DOHH2 (cell line): ENCODE data around the gene BCL3.
A peak's percentile ranks its signal among the peaks of the same experiment; 100 is the strongest.

ENCODE experiments used
- H3F3A ChIP-seq: fragments of 200-600 bp; sonication (generic), shearing (Covaris generic); 2 replicates; pipeline ENCODE4 v1.6.0; 2016; ENCODE audit warnings: antibody characterized with exemption, mild to moderate bottlenecking; ENCODE audit not compliant: control insufficient read depth, insufficient read depth
- H3K27ac ChIP-seq: fragments of 200-600 bp; sonication (generic); 2 replicates; pipeline ENCODE4 v1.5.1; 2014; ENCODE audit warnings: low read depth, mild to moderate bottlenecking, low read length, moderate library complexity
- H3K27me3 ChIP-seq: fragments of 200-600 bp; sonication (generic); 2 replicates; pipeline ENCODE4 v1.6.1; 2014; ENCODE audit warnings: mild to moderate bottlenecking, low read length, mixed read lengths; ENCODE audit not compliant: control insufficient read depth
- H3K36me3 ChIP-seq: fragments of 200-600 bp; sonication (generic); 2 replicates; pipeline ENCODE4 v1.6.1; 2014; ENCODE audit warnings: mild to moderate bottlenecking, low read length, moderate library complexity, mixed read lengths; ENCODE audit not compliant: control insufficient read depth
- H3K4me1 ChIP-seq: fragments of 200-600 bp; sonication (generic); 2 replicates; pipeline ENCODE4 v1.6.1; 2014; ENCODE audit warnings: mild to moderate bottlenecking, low read length, mixed read lengths; ENCODE audit not compliant: control insufficient read depth
- H3K4me2 ChIP-seq: fragments of 200-600 bp; sonication (generic); 2 replicates; pipeline ENCODE4 v1.6.0; 2014; ENCODE audit warnings: mild to moderate bottlenecking, low read length, moderate library complexity
- H3K4me3 ChIP-seq: fragments of 200-600 bp; sonication (generic); 2 replicates; pipeline ENCODE4 v1.5.1; 2014; ENCODE audit warnings: mild to moderate bottlenecking, low read length, mixed read lengths
- H3K79me2 ChIP-seq: fragments of 200-600 bp; sonication (generic); 2 replicates; pipeline ENCODE4 v1.6.1; 2014; ENCODE audit warnings: mild to moderate bottlenecking, low read length, mixed read lengths; ENCODE audit not compliant: control insufficient read depth
- H3K9me2 ChIP-seq: fragments of 200-600 bp; sonication (generic); replicated peaks from 2 replicates; pipeline ENCODE4 v1.6.1; 2014; ENCODE audit warnings: mild to moderate bottlenecking, low read length, mixed read lengths; ENCODE audit not compliant: control insufficient read depth
- H3K9me3 ChIP-seq: fragments of 200-600 bp; sonication (generic); 2 replicates; pipeline ENCODE4 v1.6.1; 2014; ENCODE audit warnings: antibody characterized with exemption, low read length, mixed read lengths; ENCODE audit not compliant: control insufficient read depth, insufficient read depth
- H4K20me1 ChIP-seq: fragments of 200-600 bp; sonication (generic); 2 replicates; pipeline ENCODE4 v1.6.0; 2014; ENCODE audit warnings: low read depth, mild to moderate bottlenecking, antibody characterized with exemption, low read length, moderate library complexity; ENCODE audit not compliant: control insufficient read depth, insufficient read depth
- EZH2phosphoT487 ChIP-seq: fragments of 200-600 bp; sonication (generic); IDR thresholded peaks from 2 replicates; pipeline ENCODE4 v1.6.1; 2017; ENCODE audit warnings: borderline replicate concordance, mild to moderate bottlenecking, antibody characterized with exemption, low read length, moderate library complexity, mixed read lengths
- TF ChIP-seq, protein P1 (sequence below): fragments of 200-600 bp; sonication (generic); IDR thresholded peaks from one replicate; pipeline ENCODE4 v1.5.1; 2014; ENCODE audit warnings: antibody characterized with exemption, mild to moderate bottlenecking, low read depth, low read length; ENCODE audit not compliant: poor library complexity, severe bottlenecking

The BCL3 gene

DNA sequence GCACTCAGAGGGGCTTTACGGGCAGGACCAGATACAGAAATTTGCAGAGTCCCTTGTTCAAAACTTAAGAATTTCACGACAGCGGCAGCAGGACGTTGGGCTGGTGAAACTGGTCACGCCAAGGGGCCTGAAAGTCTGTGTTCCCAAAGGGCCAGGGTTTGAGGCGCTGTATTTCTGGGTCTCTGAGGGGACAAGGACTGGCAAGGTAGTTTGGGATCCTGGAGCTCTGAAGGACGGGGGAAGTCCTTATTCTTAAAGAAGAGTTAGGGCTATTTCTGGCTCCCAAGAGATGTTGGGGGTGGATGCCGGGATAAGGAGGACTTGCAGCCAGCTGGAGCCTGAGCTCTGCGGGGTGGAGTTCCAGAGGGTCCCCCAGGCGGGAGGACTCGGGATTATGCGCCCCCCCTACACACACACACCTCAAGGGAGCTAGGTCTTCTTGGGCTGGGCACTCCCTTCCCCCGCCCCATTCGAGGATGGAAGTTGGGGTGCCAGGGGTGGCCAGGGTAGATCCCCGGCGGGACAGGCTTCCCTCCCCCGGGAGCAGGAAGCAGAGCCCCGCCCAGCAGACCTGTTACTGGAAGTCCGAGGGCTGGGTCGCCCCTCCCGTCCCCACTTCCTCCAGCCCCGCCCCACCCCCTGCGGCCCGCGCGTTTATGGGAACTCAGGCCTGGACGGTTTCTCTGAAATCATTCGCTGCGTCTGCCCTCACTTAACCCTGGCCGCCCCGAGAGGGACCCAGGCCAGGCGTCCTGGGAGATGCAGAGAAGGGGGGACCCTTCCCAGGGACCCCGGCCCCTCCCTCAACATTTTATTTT is 5.6 kb downstream of the BCL3 start:
- peaks cover 30% of the 10 kb centered on the region for H3F3A ChIP-seq
- H3K27me3 ChIP-seq, result no peaks in the 10 kb centered on the region
- peaks cover 31% of the 10 kb centered on the region for H3K79me2 ChIP-seq
- no peak for TF ChIP-seq EZH2phosphoT487
- TF ChIP-seq, protein P1, sequence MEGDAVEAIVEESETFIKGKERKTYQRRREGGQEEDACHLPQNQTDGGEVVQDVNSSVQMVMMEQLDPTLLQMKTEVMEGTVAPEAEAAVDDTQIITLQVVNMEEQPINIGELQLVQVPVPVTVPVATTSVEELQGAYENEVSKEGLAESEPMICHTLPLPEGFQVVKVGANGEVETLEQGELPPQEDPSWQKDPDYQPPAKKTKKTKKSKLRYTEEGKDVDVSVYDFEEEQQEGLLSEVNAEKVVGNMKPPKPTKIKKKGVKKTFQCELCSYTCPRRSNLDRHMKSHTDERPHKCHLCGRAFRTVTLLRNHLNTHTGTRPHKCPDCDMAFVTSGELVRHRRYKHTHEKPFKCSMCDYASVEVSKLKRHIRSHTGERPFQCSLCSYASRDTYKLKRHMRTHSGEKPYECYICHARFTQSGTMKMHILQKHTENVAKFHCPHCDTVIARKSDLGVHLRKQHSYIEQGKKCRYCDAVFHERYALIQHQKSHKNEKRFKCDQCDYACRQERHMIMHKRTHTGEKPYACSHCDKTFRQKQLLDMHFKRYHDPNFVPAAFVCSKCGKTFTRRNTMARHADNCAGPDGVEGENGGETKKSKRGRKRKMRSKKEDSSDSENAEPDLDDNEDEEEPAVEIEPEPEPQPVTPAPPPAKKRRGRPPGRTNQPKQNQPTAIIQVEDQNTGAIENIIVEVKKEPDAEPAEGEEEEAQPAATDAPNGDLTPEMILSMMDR, result no peak
- peak overlapping the region; percentile 88 for H3K4me2 ChIP-seq
- H4K20me1 ChIP-seq, result no peaks in the 10 kb centered on the region
- peaks cover 47% of the 10 kb centered on the region for H3K36me3 ChIP-seq
- H3K9me2 ChIP-seq, result no peaks in the 10 kb centered on the region
- peak overlapping the region; percentile 91 for H3K4me3 ChIP-seq
- peak overlapping the region; percentile 97 for H3K27ac ChIP-seq
- H3K4me1 ChIP-seq, result peaks cover 59% of the 10 kb centered on the region
- H3K9me3 ChIP-seq, result no peaks in the 10 kb centered on the region

DNA sequence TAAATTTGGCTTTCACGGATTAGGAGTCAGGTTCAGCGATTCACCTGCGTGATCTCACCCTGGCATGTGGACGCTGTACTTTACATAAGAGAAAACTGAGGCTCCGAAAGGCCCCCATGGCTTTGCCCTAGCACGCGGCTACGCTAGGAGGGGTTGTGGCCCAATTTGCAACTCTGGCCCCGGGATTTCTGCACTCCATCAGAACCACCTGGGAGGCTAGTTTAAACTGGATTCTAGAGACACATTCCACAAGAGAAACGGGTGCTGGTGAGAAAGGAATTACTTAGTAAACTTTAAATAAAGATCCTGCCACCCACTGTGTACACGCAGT is 6.2 kb downstream of the BCL3 start:
- H3K4me3 ChIP-seq, result peak overlapping the region; percentile 91
- peak overlapping the region; percentile 97 for H3K27ac ChIP-seq

DNA sequence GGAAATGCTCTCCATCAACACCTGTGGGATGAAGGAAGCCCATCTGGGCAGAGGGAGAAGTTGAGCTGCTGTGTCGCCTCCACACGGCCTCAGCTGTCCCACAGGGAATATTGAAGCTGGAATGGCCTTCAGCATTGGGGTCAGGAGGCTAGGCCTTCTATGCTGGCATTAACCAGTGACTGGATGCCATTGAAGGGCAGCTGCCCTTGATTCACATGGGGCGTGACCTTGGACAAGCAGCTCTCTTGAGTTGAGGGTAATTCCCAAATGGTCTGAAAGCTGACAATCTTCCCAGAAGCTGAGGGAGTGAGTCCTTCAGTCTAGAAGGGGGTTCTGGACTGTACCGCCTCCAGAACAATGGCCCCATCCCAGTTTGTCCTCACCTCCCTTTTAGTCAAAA is 6.7 kb downstream of the BCL3 start:
- Histone ChIP-seq H3F3A (peaks cover 22% of the 10 kb centered on the region), H3K27me3 (no peaks in the 10 kb centered on the region), H3K4me1 (peaks cover 48% of the 10 kb centered on the region), H3K9me3 (no peaks in the 10 kb centered on the region), H3K79me2 (peaks cover 20% of the 10 kb centered on the region), H3K27ac (no peak overlapping the region), H3K4me3 (peak overlapping the region; percentile 91), H3K36me3 (peaks cover 45% of the 10 kb centered on the region), H3K4me2 (peak overlapping the region; percentile 88), H3K9me2 (no peaks in the 10 kb centered on the region), H4K20me1 (no peaks in the 10 kb centered on the region)
- no peak for TF ChIP-seq EZH2phosphoT487
- TF ChIP-seq, protein P1, result no peak

More for the DNA sequence above, 6.2 kb downstream of the BCL3 start:
- H3K27me3 ChIP-seq, result no peaks in the 10 kb centered on the region
- H3K4me1 ChIP-seq, result peaks cover 53% of the 10 kb centered on the region
- no peak for TF ChIP-seq EZH2phosphoT487
- TF ChIP-seq, protein P1, result no peak
- no peaks in the 10 kb centered on the region for H3K9me3 ChIP-seq
- H4K20me1 ChIP-seq, result no peaks in the 10 kb centered on the region
- H3K36me3 ChIP-seq, result peaks cover 47% of the 10 kb centered on the region
- H3K79me2 ChIP-seq, result peaks cover 25% of the 10 kb centered on the region
- H3K9me2 ChIP-seq, result no peaks in the 10 kb centered on the region
- H3K4me2 ChIP-seq, result peak overlapping the region; percentile 88
- peaks cover 25% of the 10 kb centered on the region for H3F3A ChIP-seq
